Erythroblast (primary cell): ENCODE data around the gene CDT1.

Source experiments
- GATA1 ChIP-seq: IDR thresholded peaks from 2 replicates; pipeline ENCODE4 v1.6.1; 2011; ENCODE audit warnings: low read depth, mild to moderate bottlenecking, control low read depth, low read length, moderate library complexity
- POLR2A ChIP-seq: IDR thresholded peaks from 2 replicates; pipeline ENCODE4 v1.6.1; 2011; ENCODE audit warnings: mild to moderate bottlenecking, low read length

DNA sequence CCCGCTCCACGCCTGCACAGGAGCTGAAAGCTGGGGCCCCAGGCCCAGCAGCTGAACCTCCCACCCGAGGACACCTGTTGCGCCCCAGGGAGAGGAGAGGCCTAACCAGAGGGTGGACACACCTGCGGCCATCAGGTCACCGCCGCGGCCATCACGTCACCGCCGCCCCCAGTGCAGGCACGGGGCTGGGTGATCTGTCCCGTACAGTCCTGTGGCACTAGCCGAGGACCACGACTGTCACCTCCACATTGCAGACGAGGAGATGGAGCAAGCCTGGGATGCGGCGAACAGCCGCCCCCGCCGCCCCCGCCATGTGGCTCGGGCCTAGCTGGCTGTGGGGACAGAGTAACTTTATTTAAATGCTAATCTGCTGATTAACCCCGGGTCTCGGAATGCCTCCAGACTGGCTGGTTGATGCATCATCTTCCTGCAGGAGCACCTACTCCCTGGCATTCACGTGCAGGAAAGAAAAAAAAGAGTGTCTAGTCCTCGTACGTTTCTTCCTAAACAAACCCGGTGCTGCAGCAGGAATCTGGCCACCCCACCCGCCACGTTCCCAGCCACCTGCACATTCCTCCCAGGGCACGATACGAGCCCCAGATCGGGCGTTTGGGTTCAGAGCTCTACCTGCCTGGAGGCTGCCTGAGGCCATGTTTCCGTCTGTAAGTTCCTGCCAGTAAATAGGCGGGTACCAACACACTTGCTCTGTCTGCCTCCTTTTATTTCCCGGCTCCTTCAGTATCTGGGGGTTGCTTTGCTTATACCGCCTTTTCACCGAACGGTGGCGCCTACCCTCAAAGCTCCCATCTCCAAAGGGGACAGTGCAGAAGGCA, 48.5 kb upstream of the CDT1 start:
- TF ChIP-seq POLR2A (no peak), GATA1 (no peak)
